A204.1 (cell line): ENCODE data around the gene FEZ2.

Experiments
- FAIRE-seq: peaks from 2 replicates; lab custom pipeline; 2012; peaks lifted over from hg19 to GRCh38; lab: Jason Lieb, UNC

The FEZ2 gene

DNA sequence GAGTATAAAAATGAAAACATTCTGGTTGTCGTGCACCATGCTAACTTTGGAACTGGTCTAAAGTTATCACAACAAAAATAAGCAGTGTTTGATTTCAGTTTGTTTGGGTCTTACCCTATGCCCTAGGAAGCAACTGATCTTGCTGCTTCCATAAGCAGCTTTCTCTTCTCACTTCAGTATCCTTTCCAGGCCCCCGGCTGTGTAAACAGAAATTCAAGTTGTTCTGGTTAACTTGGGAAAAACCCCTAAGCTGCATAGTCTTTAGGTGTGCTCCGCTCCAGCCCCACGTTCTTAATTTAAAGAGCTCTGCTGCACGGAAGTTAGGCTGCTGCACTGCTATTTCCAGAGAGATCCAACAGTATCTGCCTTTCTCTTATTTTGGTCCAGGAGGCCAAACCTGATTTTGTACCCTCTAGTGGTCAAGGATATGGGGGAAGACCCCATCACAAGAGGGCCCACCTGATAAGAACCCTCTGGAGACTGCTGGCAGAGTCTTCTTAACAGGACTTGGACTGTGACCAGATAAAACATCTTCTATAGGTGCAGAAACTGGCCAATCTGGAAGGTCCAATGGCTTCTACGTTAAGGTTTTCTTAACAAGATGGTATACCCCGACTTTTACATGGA, 69.1 kb downstream of the FEZ2 start:
- FAIRE-seq = no peak

DNA sequence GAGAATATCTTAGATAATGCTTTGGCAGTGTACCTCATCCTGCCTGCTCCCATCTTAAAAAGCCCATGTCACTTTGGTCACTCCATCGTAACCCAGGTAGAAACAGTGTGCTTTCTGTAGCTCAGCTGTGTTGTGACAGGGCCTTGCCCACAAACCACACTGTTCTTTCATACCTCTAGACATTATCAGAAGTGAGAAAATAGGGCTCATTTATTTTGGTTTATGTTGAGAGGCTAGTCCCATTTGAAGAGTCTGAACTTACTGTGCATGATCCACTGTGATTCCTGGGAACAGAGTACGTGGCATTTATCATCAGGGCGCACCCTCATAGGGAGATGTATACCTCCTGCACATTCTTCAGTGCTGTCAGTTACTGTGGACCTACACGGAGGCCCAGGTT, 69.7 kb downstream of the FEZ2 start:
- FAIRE-seq = no peak

GRCh38 chr2:36526226-36526625, 71.7 kb downstream of the FEZ2 start:
- FAIRE-seq = no peak

DNA sequence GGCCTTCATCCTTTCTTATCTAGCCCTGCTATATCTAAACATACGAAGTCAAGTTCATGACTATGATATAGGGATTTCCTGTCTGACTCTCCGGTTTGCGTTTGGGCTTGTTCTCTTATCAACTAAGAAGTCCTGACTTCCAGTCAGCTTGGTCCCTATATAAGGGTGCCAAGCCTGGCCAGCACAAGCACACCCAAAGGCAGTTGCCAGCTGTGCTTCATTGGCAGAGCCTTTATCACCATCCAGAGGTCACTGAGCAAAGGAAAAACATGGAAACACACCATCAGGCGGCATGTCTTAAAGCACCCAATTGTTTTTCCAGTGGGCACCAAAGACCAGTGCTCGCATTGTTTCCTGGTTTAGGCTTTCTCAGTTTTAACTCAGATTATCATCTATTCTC, 72.7 kb downstream of the FEZ2 start:
- no peak for FAIRE-seq

- FAIRE-seq = no peak
Measured at GRCh38 chr2:36523153-36523552, 74.8 kb downstream of the FEZ2 start.

GRCh38 chr2:36520431-36520830, 77.5 kb downstream of the FEZ2 start:
- FAIRE-seq = no peak

GRCh38 chr2:36516136-36516870, 81.7 kb downstream of the FEZ2 start:
- FAIRE-seq = no peak

DNA sequence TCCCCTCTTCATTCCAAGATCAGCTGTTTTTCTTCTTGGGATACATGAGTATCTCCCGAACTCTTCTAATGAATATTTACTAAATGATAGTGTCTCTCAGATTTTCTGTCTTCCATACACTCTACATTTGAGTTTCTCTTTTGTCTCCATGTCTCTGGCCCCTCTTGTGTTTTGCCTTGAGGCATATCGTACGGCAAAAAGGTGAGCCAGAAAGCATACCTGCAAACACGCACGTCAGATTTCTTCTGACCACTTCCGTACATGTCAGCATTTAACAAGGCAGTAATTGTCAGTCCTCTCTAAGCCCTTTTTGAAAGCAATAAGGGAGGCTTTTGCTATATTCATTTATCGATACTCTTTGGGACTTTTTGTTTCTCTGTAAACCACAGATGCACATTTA, 82.4 kb downstream of the FEZ2 start:
- FAIRE-seq = no peak

- no peak for FAIRE-seq
Measured at GRCh38 chr2:36513661-36514060, 84.3 kb downstream of the FEZ2 start.

GRCh38 chr2:36512705-36513104, 85.3 kb downstream of the FEZ2 start:
- FAIRE-seq = no peak

DNA sequence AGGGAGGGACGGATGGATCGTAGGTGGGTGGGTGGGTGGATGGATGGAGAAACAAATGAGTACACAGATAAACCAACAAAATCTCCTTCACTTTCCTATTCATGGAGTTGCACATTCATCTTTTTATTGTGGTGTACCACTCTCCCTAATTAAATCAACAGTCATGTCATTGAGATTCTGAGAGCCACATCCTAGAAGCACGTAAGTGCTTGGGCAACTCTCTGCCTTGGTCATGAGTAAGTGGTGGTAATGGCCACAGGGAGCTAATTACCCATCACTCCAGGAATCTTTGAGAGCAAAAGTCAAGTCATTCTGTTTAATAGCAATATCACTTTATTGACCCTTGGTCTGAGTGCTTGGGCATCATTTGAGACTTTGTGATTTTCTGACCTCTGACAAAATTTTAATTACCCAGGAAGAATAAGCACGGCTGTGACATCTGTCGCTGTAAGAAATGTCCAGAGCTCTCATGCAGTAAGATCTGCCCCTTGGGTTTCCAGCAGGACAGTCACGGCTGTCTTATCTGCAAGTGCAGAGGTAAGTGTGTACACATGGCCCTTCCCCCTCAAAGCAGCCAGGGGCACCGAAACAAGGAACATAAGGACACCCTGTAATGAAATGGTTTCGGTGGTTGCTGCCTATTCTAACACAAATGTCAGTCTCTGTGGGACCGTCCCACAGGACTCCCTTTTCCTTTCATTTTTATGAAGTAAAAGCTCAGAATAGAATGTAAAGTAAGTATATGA, 85.9 kb downstream of the FEZ2 start:
- FAIRE-seq = no peak

DNA sequence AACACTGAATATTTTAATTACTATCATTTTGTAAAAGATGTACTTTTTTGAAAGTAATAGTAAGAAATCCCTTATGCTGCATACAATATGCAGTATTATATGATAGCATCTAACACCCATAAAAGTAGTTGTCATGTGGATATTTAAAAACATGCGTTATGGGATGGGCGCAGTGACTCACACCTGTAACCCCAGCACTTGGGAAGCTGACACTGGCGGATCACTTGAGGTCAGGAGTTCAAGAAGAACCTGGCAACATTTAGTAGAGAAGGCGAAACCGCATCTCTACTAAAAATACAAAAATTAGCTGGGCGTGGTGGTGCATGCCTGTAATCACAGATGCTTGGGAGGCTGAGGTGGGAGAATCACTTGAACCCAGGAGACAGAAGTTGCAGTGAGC, 88.9 kb downstream of the FEZ2 start:
- FAIRE-seq = no peak

- peak; percentile 49 for FAIRE-seq
Measured at GRCh38 chr2:36507408-36507812, 90.6 kb downstream of the FEZ2 start.
